AG09319 (cell line): Measurements from ENCODE around the gene COG1.

Experiments
- DNase-seq: peaks from one replicate; pipeline ENCODE4 v3.0.0-alpha.2; 2010; ENCODE audit warnings: low read depth; ENCODE audit errors: extremely low read depth
- CTCF ChIP-seq: IDR thresholded peaks from 2 replicates; pipeline ENCODE4 v1.5.1; 2011; ENCODE audit warnings: low read depth, mild to moderate bottlenecking, inconsistent platforms, low read length, moderate library complexity

The COG1 gene

GRCh38 chr17:73155410-73156165, 37.3 kb upstream of the COG1 start:
- TF ChIP-seq CTCF, result no peak
- DNase-seq, result no peak

DNA sequence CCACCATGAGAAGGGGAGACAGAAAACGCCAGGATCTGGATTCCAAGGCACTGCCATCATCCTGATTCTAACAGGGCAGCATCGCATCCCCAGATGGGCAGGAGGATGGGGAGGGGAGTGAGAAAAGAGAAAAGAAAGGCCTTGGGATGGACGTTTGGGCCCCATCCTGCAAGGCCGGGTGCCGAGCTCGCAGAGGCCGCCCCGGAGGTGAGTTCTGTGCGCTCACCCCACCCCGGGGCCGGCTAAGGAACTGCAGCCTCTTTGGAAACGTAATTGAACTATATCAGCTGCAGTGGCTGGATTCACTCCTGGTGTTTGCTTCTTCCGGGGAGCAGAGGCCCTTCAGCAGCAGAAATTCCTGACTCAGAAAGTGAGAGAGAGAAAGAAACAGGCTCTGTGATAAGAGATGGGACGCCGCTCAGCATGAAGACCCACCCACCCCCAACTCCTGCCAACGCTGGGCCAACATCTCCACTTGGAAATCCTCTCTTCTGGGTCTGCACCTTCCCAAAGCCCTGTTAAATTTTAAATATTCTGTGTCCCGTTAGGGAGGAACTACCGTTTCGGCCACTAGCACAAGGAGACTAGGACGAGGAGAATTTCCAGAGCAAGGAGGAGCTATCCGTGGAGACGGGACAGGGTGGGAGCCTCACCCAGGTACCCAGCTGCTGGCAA, 36.6 kb upstream of the COG1 start:
- peak; percentile 8 for DNase-seq
- TF ChIP-seq CTCF, result peak; percentile 87

DNA sequence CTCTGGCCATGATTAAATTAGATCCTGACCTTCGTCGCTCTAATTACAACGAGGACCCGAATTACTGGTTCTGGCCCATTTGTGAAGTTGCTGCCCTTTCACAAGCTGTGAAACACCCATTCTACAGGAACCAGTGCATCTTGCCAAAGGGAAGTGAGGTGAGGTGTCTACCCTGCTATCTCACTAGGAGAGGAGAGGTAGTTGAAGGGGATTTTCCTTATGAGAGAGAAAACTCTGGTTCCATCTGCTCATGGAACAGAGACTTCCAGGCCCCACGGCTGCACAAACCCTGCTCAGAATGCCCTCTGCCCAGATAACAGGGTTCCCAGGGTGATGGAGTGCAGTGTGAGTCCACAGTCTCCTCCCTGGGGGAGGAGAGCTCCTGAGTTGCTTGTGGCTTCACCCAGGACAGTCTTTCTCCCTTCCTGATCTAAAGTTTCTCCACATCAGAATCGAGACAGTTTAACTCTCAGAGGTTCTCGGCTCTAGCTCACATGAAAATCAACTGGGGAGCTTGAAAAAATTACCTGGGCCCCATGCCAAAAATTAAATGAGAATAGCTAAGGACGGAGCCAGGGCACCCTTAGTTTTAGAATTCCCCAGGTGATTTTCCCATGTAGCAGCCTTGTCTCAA, 35.9 kb upstream of the COG1 start:
- DNase-seq, result no peak

GRCh38 chr17:73157521-73157890, 35.3 kb upstream of the COG1 start:
- no peak for DNase-seq
- TF ChIP-seq CTCF, result no peak

More for the DNA sequence above, 35.9 kb upstream of the COG1 start:
- no peak for TF ChIP-seq CTCF

DNA sequence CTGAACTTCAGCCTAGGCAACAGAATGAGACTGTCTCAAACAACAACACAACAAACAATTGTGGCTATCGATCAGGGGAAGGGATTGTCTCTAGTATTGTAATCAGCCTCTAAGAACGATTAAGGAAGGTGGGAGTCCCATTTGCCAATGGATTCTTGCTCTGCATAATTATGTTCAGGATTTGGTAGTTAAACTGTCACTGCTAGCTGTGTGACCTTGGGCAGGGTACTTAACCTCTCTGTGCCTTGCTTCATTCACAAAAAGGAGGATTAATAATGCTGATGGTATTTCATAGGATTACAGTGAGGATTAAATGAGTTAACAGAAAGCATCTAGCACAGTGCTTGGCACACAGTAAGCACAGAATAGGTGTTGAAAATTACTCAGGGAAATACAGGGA, 34.7 kb upstream of the COG1 start:
- no peak for TF ChIP-seq CTCF
- no peak for DNase-seq

DNA sequence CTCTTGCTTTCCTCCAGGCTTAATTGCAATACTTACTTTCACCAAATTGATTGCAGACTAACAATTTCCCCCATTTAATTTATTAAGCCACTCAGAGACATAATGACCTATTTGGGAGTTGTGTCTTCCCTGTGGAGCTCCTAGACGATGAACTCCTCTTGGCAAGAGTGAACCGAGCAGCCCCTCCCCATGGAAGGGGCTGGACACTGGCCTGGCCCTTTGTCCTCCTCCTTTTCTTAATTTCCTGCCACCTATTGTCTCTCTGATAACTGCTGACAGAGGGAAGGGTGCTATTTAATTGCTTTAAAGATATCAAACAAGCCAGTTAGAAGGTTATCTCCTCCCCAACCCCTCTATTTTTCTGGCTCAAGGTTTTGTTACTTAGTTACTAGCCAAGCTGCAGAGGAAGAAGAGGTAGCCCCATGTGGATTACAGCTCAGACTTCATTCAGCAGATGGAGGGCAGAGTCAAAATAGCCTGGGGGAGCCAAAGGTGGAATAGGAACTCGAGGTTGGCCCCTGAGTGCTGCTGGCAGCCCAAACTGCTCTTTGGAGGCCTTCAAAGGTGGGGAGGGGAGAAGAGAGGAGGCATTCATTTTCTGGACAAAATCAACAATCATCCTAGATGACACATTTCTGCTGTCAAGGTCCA, 31.8 kb upstream of the COG1 start:
- DNase-seq, result no peak
- TF ChIP-seq CTCF, result no peak

- no peak for DNase-seq
- TF ChIP-seq CTCF, result no peak
Observed at GRCh38 chr17:73163043-73163442, 29.8 kb upstream of the COG1 start.
